ENCODE measurements around the gene LCLAT1.

- TF ChIP-seq POLR2A (IDR thresholded peaks at IDR 0.05; ENCODE audit: low read length) (no peak), GATA1 (IDR thresholded peaks at IDR 0.05; ENCODE audit: low read depth, low read length) (no peak)
Measured at GRCh38 chr2:30476636-30477035, 29.6 kb downstream of the LCLAT1 start.

Measured in erythroblast (primary cell).